Spleen (tissue), 11 donors: Measurements from ENCODE around the gene KRTAP5-8. TPM values are rescaled to one million over a fixed set of nuclear protein-coding genes. Genes with fewer than 3 reads are reported as not detected.
"Not testable (repeated sequence)": the region's sequence is repeated elsewhere in the genome, so short reads cannot be mapped to it uniquely, and the experiment has no call there.

ENCODE experiments used
- DNase-seq: peaks from one replicate; pipeline ENCODE4 v3.0.0-alpha.2; 2020
- H3K27ac ChIP-seq, 8 donors: fragments of 200-600 bp; sonication (generic) in 7 of 8; 1 replicate in 4 of 8; 2 replicates in 4 of 8; pipeline versions ENCODE4 v1.5.0 to v1.8.0; 2016 to 2021; ENCODE audit warnings: inconsistent platforms in 4 of 8, mild to moderate bottlenecking in 4 of 8, moderate library complexity in 1 of 8
- H3K27me3 ChIP-seq, 7 donors: fragments of 200-600 bp; sonication (generic) in 6 of 7; replicated peaks in 1 of 7; 1 replicate in 4 of 7; 2 replicates in 3 of 7; pipeline versions ENCODE4 v1.5.0 to v1.8.0; 2016 to 2021; ENCODE audit warnings: inconsistent platforms in 3 of 7, mild to moderate bottlenecking in 1 of 7
- H3K36me3 ChIP-seq, 6 donors: fragments of 200-600 bp; sonication (generic) in 5 of 6; 1 replicate in 4 of 6; 2 replicates in 2 of 6; pipeline versions ENCODE4 v1.5.0 to v1.8.0; 2016 to 2021; ENCODE audit warnings: inconsistent platforms in 2 of 6
- H3K4me1 ChIP-seq, 6 donors: fragments of 200-600 bp; sonication (generic) in 5 of 6; 1 replicate in 3 of 6; 2 replicates in 3 of 6; pipeline versions ENCODE4 v1.5.0 to v1.8.0; 2016 to 2021; ENCODE audit warnings: inconsistent platforms in 3 of 6
- H3K4me3 ChIP-seq, 8 donors: fragments of 200-600 bp; sonication (generic) in 7 of 8; 1 replicate in 4 of 8; 2 replicates in 4 of 8; pipeline versions ENCODE4 v1.5.0 to v1.8.0; 2016 to 2021; ENCODE audit warnings: inconsistent platforms in 4 of 8, mild to moderate bottlenecking in 4 of 8, moderate library complexity in 2 of 8
- H3K9me3 ChIP-seq, 8 donors: fragments of 200-600 bp; sonication (generic) in 7 of 8; 1 replicate in 4 of 8; 2 replicates in 4 of 8; pipeline versions ENCODE4 v1.5.0 to v1.8.0; 2016 to 2021; ENCODE audit warnings: inconsistent platforms in 4 of 8
- POLR2A ChIP-seq, 3 donors: fragments of 450-650 bp; IDR thresholded peaks; one replicate each; pipeline ENCODE4 v1.5.1; 2017; ENCODE audit warnings: antibody characterized with exemption in 3 of 3, mild to moderate bottlenecking in 1 of 3
- POLR2AphosphoS5 ChIP-seq, 3 donors: sonication (generic); formaldehyde crosslinking; IDR thresholded peaks; one replicate each; pipeline ENCODE4 v1.5.1; 2017; ENCODE audit warnings: antibody characterized with exemption in 3 of 3
- WGBS, 5 donors: extraction: QIAGEN DNeasy Blood & Tissue Kit in 3 of 5; methylation state at CpG; one replicate each; pipeline versions ENCODE4 v1.1.5 to v1.1.7; 2013 to 2018; 5-methylcytosine and 5-hydroxymethylcytosine counted together
- intact Hi-C: fragments of 100-400 bp; cut with DNase I; formaldehyde crosslinking; loops from one replicate; pipeline ENCODE4 v1.15.0; 2023; ENCODE audit warnings: low total_unique reads
- polyA plus RNA-seq, 3 donors: library from polyadenylated mRNA; stranded (reverse); fragments of 200-250 nt; gene quantifications; one replicate each; pipeline ENCODE4 v1.2.1, GENCODE V29; 2013
- total RNA-seq, 7 donors: library from RNA; depleted of rRNA in 3 of 7; stranded (reverse); fragments of >200 nt in 3 of 7; fragmentation: NEBNext Ultra II Directional in 4 of 7; extraction: Animal tissue kit (Norgen Biotek cat#: 25700) in 4 of 7; gene quantifications; one replicate each; pipeline versions ENCODE4 v1.1.0 to v1.2.1, GENCODE V29; 2016 to 2021
- TF ChIP-seq, protein P1 (sequence below), 11 experiments: fragments of 200-600 bp in 7 of 11; fragments of 450-650 bp in 4 of 11; sonication (generic) in 4 of 11; IDR thresholded peaks in 8 of 11; conservative IDR thresholded peaks in 3 of 11; 1 replicate in 7 of 11; 2 replicates in 4 of 11; pipeline versions ENCODE4 v1.4.0 to v1.8.0; 2016 to 2021; ENCODE audit warnings: antibody characterized with exemption in 11 of 11, inconsistent platforms in 4 of 11, mild to moderate bottlenecking in 1 of 11
- donor health status: healthy with polysubstance abuse.
- donor health status: DM: no; HTN: no; CAD: no; lungs with moderate emphysema.
- donor health status: DM: no; HTN: no; CAD: no.
- donor health status: Bipolar disorder and iron deficiency.
- donor health status: healthy.
- donor health status: DM: no; HTN: no; CAD: no.
- donor health status: DM: yes; HTN: yes; CAD: no.

KRTAP5-8 gene
- total and polyA plus RNA-seq, 10 donors: 0.09 to 0.63 (median 0.25) TPM; not detected in 4

DNA sequence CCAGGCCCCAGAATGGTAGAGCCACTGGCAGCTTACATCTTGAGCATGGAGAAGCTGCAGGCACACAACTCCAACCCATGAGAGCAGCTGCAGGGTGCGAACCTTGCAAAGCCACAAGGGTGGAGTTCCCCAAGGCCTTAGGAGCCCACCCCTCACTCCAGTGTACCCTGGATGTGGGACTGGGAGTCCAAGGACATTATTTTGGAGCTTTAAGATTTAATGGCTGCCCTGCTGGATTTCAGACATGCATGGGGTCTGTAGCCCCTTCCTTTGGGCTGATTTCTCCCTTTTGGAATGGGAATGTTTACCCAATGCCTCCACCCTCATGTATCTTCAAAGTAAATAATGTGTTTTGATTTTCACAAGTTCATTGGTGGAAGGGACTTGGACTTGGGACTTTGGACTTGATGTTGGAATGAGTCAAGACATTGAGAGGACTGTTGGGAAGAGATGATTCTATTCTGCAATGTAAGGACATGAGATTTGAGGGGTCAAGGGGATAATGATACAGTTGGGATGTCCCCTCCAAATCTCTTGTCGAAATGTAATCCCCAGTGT, 11.8 kb upstream of the KRTAP5-8 start:
- 63 to 88% (median 76%) methylated on average over 1 to 2 of the region's 2 CpGs for WGBS, 5 donors
- H3K27me3 ChIP-seq: no peaks in the 10 kb centered on the region

DNA sequence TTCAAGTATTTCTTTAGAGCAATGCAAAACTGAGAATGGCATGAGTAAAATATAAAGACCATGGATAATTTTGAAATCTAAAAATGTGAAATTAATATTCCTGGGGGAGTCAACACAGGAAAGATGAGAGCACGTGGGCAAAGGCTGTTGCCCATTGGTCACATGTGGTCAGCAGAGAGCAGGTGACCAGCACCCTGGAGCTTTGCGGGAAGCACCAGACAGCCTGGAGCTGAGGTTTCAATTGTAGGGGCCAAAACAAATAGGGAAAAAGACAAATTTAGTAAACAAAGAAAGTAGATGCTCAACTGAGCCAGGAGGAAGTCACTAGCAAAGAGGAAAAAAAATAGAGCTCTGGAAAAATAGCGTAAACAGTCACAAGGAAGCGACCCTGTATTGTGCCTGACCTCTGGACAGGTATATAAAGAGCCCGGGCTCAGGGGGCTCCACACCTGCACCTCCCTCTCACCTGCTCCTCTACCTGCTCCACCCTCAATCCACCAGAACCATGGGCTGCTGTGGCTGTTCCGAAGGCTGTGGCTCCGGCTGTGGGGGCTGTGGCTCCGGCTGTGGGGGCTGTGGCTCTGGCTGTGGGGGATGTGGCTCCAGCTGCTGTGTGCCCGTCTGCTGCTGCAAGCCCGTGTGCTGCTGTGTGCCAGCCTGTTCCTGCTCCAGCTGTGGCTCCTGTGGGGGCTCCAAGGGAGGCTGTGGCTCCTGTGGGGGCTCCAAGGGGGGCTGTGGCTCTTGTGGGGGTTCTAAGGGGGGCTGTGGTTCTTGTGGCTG, 10.8 kb upstream of the KRTAP5-8 start, which contains the start of gene KRTAP5-7:
Gene KRTAP5-7, plus strand, starts transcription at position 472 of the 780 bp plus-strand sequence. Its CDS starts 34 bp downstream, at position 506.
- H3K4me1 ChIP-seq, intact Hi-C loops, H3K9me3 ChIP-seq, DNase-seq, H3K36me3 ChIP-seq, H3K27me3 ChIP-seq, H3K27ac ChIP-seq, H3K4me3 ChIP-seq: not testable (repeated sequence)
- WGBS, 5 donors: 45 to 59% (median 48%) methylated on average over 7 to 10 of the region's 10 CpGs

More for the DNA sequence above, 11.8 kb upstream of the KRTAP5-8 start:
- DNase-seq: no peak
- no peaks in the 10 kb centered on the region for H3K9me3 ChIP-seq
- H3K4me1 ChIP-seq: no peaks in the 10 kb centered on the region
- H3K27ac ChIP-seq: no peak overlapping the region
- intact Hi-C loops: no loop called here
- no peak overlapping the region for H3K4me3 ChIP-seq
- TF ChIP-seq POLR2AphosphoS5 (IDR thresholded peaks at IDR 0.05) (no peak), POLR2A (IDR thresholded peaks at IDR 0.05) (no peak)
- TF ChIP-seq, protein P1, sequence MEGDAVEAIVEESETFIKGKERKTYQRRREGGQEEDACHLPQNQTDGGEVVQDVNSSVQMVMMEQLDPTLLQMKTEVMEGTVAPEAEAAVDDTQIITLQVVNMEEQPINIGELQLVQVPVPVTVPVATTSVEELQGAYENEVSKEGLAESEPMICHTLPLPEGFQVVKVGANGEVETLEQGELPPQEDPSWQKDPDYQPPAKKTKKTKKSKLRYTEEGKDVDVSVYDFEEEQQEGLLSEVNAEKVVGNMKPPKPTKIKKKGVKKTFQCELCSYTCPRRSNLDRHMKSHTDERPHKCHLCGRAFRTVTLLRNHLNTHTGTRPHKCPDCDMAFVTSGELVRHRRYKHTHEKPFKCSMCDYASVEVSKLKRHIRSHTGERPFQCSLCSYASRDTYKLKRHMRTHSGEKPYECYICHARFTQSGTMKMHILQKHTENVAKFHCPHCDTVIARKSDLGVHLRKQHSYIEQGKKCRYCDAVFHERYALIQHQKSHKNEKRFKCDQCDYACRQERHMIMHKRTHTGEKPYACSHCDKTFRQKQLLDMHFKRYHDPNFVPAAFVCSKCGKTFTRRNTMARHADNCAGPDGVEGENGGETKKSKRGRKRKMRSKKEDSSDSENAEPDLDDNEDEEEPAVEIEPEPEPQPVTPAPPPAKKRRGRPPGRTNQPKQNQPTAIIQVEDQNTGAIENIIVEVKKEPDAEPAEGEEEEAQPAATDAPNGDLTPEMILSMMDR (IDR thresholded peaks at IDR 0.05 in 8 of 11, conservative IDR thresholded peaks at IDR 0.05 in 3 of 11): no peak
- no peaks in the 10 kb centered on the region for H3K36me3 ChIP-seq

DNA sequence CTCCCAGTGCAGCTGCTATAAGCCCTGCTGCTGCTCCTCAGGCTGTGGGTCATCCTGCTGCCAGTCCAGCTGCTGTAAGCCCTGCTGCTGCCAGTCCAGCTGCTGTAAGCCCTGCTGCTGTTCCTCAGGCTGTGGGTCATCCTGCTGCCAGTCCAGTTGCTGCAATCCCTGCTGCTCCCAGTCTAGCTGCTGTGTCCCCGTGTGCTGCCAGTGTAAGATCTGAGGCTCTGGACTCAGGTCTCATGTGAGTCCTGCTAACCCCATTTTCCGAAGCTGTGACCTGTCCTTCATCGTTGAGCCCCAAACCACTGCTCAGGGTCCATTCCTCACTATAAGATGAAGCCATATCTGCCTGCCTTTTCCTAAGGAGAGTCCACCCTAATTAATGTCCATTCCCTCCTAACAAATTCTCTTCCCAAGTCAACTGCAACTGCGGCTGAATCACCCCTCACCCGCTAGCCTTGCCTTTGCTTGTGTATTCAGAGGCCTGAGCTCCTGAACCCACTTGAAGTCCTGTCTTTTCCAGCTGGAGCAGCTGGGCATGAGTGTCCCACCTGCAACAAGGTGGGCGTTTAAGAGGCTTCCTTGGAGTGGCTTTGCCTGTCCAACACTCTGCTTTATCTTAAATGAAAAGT, 10.1 kb upstream of the KRTAP5-8 start:
- no peaks in the 10 kb centered on the region for H3K36me3 ChIP-seq
- DNase-seq: no peak
- no peak overlapping the region for H3K4me3 ChIP-seq
- TF ChIP-seq, protein P1 (IDR thresholded peaks at IDR 0.05 in 8 of 11, conservative IDR thresholded peaks at IDR 0.05 in 3 of 11): no peak
- TF ChIP-seq POLR2AphosphoS5 (IDR thresholded peaks at IDR 0.05): no peak
- no peak for TF ChIP-seq POLR2A (IDR thresholded peaks at IDR 0.05)
- H3K27ac ChIP-seq: no peak overlapping the region
- no peaks in the 10 kb centered on the region for H3K9me3 ChIP-seq
- WGBS, 5 donors: 83 to 93% (median 88%) methylated on average over 6 of the region's 6 CpGs
- H3K27me3 ChIP-seq: no peaks in the 10 kb centered on the region
- no peaks in the 10 kb centered on the region for H3K4me1 ChIP-seq
- intact Hi-C loops: no loop called here

DNA sequence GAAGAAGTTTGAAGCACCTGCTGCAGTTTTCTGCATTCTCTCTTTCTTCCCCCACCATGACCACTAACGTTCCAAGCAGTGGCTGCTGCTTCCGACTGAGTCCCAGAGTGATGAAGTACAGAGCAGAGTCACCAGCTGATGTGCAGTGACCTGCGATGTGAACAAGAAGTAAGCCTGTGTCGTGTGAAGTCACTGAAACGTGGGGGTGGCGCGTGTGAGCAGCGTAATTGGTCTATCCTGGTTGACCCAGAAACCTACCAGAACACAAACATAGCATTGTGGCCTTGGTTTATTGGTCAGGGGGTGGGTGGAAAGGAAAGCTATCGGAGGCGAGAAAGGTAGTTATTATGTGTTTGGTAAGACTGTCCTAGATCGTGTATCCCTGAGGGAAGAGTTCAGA, 7.2 kb upstream of the KRTAP5-8 start:
- DNase-seq: no peak
- H3K27me3 ChIP-seq: no peaks in the 10 kb centered on the region
- intact Hi-C loops: no loop called here
- no peak overlapping the region for H3K4me3 ChIP-seq
- WGBS, 5 donors: 80 to 88% (median 85%) methylated on average over 11 of the region's 11 CpGs
- TF ChIP-seq, protein P1 (IDR thresholded peaks at IDR 0.05 in 8 of 11, conservative IDR thresholded peaks at IDR 0.05 in 3 of 11): no peak
- TF ChIP-seq POLR2A (IDR thresholded peaks at IDR 0.05) (no peak), POLR2AphosphoS5 (IDR thresholded peaks at IDR 0.05) (no peak)
- H3K36me3 ChIP-seq: no peaks in the 10 kb centered on the region
- H3K4me1 ChIP-seq: no peaks in the 10 kb centered on the region
- H3K9me3 ChIP-seq: no peaks in the 10 kb centered on the region
- H3K27ac ChIP-seq: no peak overlapping the region
